Ramos (cell line): Measurements from ENCODE around the gene NEMP2.

ENCODE experiments used
- in situ Hi-C: fragments of 300-500 bp; cut with MboI; formaldehyde crosslinking; loops from one replicate; pipeline ENCODE4 v1.14.3; 2022; ENCODE audit warnings: low sequenced_read_pairs; ENCODE audit not compliant: unreplicated experiment

The NEMP2 gene

GRCh38 chr2:190528521-190529001 is 6.0 kb downstream of the NEMP2 start:
- in situ Hi-C loops: no loop called here

GRCh38 chr2:190527918-190528317 is 6.6 kb downstream of the NEMP2 start:
- in situ Hi-C loops: no loop called here

GRCh38 chr2:190527214-190527613 is 7.3 kb downstream of the NEMP2 start:
- in situ Hi-C loops: no loop called here

- in situ Hi-C loops: no loop called here
Measured at GRCh38 chr2:190526105-190526750, 8.3 kb downstream of the NEMP2 start.

GRCh38 chr2:190524928-190525327 is 9.6 kb downstream of the NEMP2 start:
- in situ Hi-C loops: loop anchor here (25.0 kb wide), 1 partner anchor 438 kb away; no protein-coding TSS in a partner anchor

GRCh38 chr2:190519975-190520767 is 14.4 kb downstream of the NEMP2 start:
- in situ Hi-C loops: loop anchor here (25.0 kb wide), 1 partner anchor 433 kb away; no protein-coding TSS in a partner anchor

GRCh38 chr2:190517468-190517867 is 17.1 kb downstream of the NEMP2 start:
- in situ Hi-C loops: loop anchor here (25.0 kb wide), 1 partner anchor 430 kb away; no protein-coding TSS in a partner anchor

GRCh38 chr2:190515687-190516086 is 18.8 kb downstream of the NEMP2 start:
- in situ Hi-C loops: loop anchor here (25.0 kb wide), 1 partner anchor 428 kb away; no protein-coding TSS in a partner anchor

GRCh38 chr2:190514676-190515075 is 19.8 kb downstream of the NEMP2 start:
- in situ Hi-C loops: loop anchor here (25.0 kb wide), 1 partner anchor 427 kb away; no protein-coding TSS in a partner anchor

GRCh38 chr2:190513877-190514276 is 20.6 kb downstream of the NEMP2 start:
- in situ Hi-C loops: loop anchor here (25.0 kb wide), 1 partner anchor 427 kb away; no protein-coding TSS in a partner anchor

- in situ Hi-C loops: loop anchor here (25.0 kb wide), 1 partner anchor 425 kb away; no protein-coding TSS in a partner anchor
Measured at GRCh38 chr2:190512539-190513095, 21.9 kb downstream of the NEMP2 start.

GRCh38 chr2:190511104-190511503 is 23.4 kb downstream of the NEMP2 start:
- in situ Hi-C loops: loop anchor here (25.0 kb wide), 1 partner anchor 424 kb away; no protein-coding TSS in a partner anchor

GRCh38 chr2:190509895-190510294 is 24.6 kb downstream of the NEMP2 start:
- in situ Hi-C loops: loop anchor here (25.0 kb wide), 1 partner anchor 423 kb away; no protein-coding TSS in a partner anchor

- in situ Hi-C loops: loop anchor here (25.0 kb wide), 1 partner anchor 420 kb away; no protein-coding TSS in a partner anchor
Measured at GRCh38 chr2:190507135-190507534, 27.4 kb downstream of the NEMP2 start.

- in situ Hi-C loops: loop anchor here (25.0 kb wide), 1 partner anchor 419 kb away; no protein-coding TSS in a partner anchor
Measured at GRCh38 chr2:190506666-190507065, 27.9 kb downstream of the NEMP2 start.

- in situ Hi-C loops: loop anchor here (25.0 kb wide), 1 partner anchor 418 kb away; no protein-coding TSS in a partner anchor
Measured at GRCh38 chr2:190505696-190506095, 28.8 kb downstream of the NEMP2 start.

- in situ Hi-C loops: loop anchor here (25.0 kb wide), 1 partner anchor 418 kb away; no protein-coding TSS in a partner anchor
Measured at GRCh38 chr2:190504912-190505311, 29.6 kb downstream of the NEMP2 start.

GRCh38 chr2:190503088-190503487 is 31.4 kb downstream of the NEMP2 start:
- in situ Hi-C loops: loop anchor here (25.0 kb wide), 1 partner anchor 416 kb away; no protein-coding TSS in a partner anchor

- in situ Hi-C loops: loop anchor here (25.0 kb wide), 1 partner anchor 415 kb away; no protein-coding TSS in a partner anchor
Measured at GRCh38 chr2:190501702-190502407, 32.7 kb downstream of the NEMP2 start.
